OCI-LY7 (cell line): ENCODE measurements around the gene VARS2.

Experiments used
- CTCF ChIP-seq: fragments of 200-600 bp; sonication (generic); conservative IDR thresholded peaks from 2 replicates; pipeline ENCODE4 v1.5.1; 2014; ENCODE audit warnings: mild to moderate bottlenecking, antibody characterized with exemption, low read length, moderate library complexity, mixed read lengths
- EZH2phosphoT487 ChIP-seq: fragments of 200-600 bp; sonication (generic); IDR thresholded peaks from 2 replicates; pipeline ENCODE4 v1.6.1; 2018; ENCODE audit warnings: low read depth, borderline replicate concordance, mild to moderate bottlenecking, mixed run types, antibody characterized with exemption, low read length, moderate library complexity, mixed read lengths

DNA sequence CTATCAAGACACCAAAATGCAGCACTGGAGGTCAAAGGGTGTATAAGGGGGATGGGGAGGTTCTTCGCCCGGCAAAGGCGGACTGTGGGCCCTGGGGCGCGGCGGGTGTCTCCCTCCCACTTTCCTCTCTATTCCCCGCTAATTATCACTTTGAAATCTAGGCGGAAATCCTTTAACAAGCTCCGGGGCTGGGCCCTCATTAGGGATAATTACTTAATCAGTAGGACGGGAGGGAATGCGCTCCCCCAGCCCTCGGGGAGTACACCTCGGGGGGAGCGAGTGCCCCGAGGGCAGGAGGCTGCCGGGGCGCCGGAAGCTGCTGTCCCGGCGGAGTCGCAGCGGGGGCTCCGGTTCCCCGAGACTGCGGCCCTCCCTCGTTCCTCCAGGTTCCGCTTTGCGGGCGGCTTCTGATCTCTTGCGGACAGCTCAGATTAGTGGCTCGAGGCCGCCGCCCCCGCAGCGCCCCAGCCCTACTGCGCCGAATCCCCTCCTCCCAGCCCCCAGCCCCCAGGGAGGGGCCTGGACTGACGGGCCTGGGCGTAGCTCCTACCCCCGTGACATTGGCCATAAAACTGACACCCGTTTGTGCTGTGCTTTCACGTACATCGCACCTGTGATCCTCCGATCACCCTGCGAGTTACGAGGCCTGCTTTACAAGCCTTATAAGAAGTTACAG is 41.5 kb downstream of the VARS2 start:
- TF ChIP-seq CTCF (no peak), EZH2phosphoT487 (no peak)
